Measurements from ENCODE around the gene BACE2.
A peak's percentile ranks its signal among the peaks of the same experiment; 100 is the strongest.

BACE2 gene

DNA sequence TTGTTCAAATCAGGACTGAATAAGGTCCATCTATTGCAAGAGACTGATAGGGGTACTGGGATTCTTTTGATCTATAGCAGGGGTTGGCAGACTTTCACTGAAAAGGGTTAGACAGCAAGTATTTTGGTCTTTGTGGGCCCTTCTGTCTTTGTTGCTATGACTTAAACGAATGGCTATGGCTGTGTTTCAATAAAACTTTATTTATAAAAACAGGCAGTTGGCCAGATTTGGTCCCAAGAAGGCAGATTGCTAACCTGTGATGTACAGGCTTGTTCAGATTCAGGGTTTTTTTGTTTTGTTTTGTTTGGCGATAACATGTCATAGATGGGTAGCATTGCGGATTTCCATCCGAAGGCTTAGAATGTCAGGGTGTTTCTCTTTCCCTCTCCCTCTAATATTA lies 3.9 kb upstream of the BACE2 start:
- Mint-ChIP-seq H3K4me3 (no peak overlapping the region), H3K27ac (no peak overlapping the region), H3K4me1 (peaks cover 2% of the 10 kb centered on the region), H3K36me3 (no peaks in the 10 kb centered on the region), H3K9me3 (no peaks in the 10 kb centered on the region)
- ATAC-seq (no peak), DNase-seq (ENCODE audit: low spot score in 2 of 2) (no peak)

- no peak overlapping the region for H3K27ac Mint-ChIP-seq
- ATAC-seq, result no peak
Measured at GRCh38 chr21:41164981-41165655, 2.8 kb upstream of the BACE2 start.

DNA sequence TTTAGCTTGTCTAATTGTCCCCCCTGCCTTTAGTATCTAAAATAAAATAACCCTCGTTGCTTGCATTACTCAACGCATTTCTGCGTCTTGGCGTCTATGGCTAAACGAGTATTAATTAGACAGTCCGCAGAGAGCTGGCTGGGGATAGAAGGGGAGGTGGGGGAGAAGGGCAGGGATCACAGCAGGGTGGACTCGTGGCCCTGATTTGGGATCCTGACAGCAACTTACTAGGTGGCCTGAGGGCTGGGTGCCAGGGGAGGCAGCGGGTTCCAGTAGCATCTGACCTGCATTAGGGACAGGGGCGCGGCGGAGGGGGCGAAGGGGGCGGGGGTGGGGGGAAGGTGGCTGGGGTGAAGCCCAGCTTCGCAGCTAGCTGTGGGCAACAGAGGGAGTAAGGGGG lies 1.1 kb upstream of the BACE2 start:
- no peak for DNase-seq (ENCODE audit: low spot score in 2 of 2)
- Mint-ChIP-seq H3K36me3 (no peaks in the 10 kb centered on the region), H3K9me3 (no peaks in the 10 kb centered on the region), H3K4me3 (peak overlapping the region; percentile 47), H3K27ac (no peak overlapping the region), H3K4me1 (peaks cover 6% of the 10 kb centered on the region)
- ATAC-seq, result no peak

More at GRCh38 chr21:41164981-41165655, 2.8 kb upstream of the BACE2 start:
- no peaks in the 10 kb centered on the region for H3K36me3 Mint-ChIP-seq
- no peak overlapping the region for H3K4me3 Mint-ChIP-seq
- peaks cover 6% of the 10 kb centered on the region for H3K4me1 Mint-ChIP-seq
- H3K9me3 Mint-ChIP-seq, result no peaks in the 10 kb centered on the region
- no peak for DNase-seq (ENCODE audit: low spot score in 2 of 2)

GRCh38 chr21:41168391-41169257 lies 664 bp downstream of the BACE2 start:
- Mint-ChIP-seq H3K9me3 (no peaks in the 10 kb centered on the region), H3K4me3 (peak overlapping the region; percentile 61), H3K36me3 (no peaks in the 10 kb centered on the region), H3K27ac (no peak overlapping the region), H3K4me1 (peaks cover 6% of the 10 kb centered on the region)
- DNase-seq (ENCODE audit: low spot score in 2 of 2) (no peak), ATAC-seq (no peak)

GRCh38 chr21:41169258-41169576 lies 1.3 kb downstream of the BACE2 start:
- no peaks in the 10 kb centered on the region for H3K9me3 Mint-ChIP-seq
- DNase-seq (ENCODE audit: low spot score in 2 of 2) (no peak), ATAC-seq (no peak)
- H3K36me3 Mint-ChIP-seq, result no peaks in the 10 kb centered on the region
- H3K27ac Mint-ChIP-seq, result no peak overlapping the region
- H3K4me3 Mint-ChIP-seq, result peak overlapping the region; percentile 61
- peaks cover 6% of the 10 kb centered on the region for H3K4me1 Mint-ChIP-seq

DNA sequence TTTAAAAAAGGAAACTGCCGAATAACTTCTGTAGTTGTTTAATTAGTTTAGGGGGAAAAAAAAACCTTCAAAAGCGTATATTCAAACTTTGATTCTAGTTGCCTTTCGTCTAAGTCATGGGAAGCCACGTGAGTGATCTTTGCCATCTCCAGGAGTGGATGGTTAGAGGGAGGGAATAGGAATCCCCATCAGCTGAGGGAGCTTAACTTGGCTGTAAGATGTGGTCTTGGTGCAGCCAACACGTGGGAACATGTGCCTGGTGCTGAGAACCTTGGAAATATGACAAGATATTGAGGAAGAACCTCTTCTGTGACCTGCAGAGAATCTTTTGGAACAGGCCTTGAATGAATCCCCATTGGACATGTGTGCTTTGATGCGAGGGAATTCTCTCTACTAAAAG lies 1.7 kb downstream of the BACE2 start:
- no peaks in the 10 kb centered on the region for H3K9me3 Mint-ChIP-seq
- peaks cover 6% of the 10 kb centered on the region for H3K4me1 Mint-ChIP-seq
- peak overlapping the region; percentile 61 for H3K4me3 Mint-ChIP-seq
- no peak overlapping the region for H3K27ac Mint-ChIP-seq
- ATAC-seq (no peak), DNase-seq (ENCODE audit: low spot score in 2 of 2) (no peak)
- H3K36me3 Mint-ChIP-seq, result no peaks in the 10 kb centered on the region

GRCh38 chr21:41170442-41170841 lies 2.5 kb downstream of the BACE2 start:
- DNase-seq (ENCODE audit: low spot score in 2 of 2) (no peak), ATAC-seq (no peak)
- Mint-ChIP-seq H3K36me3 (no peaks in the 10 kb centered on the region), H3K9me3 (no peaks in the 10 kb centered on the region), H3K4me3 (no peak overlapping the region), H3K27ac (no peak overlapping the region), H3K4me1 (peaks cover 6% of the 10 kb centered on the region)

DNA sequence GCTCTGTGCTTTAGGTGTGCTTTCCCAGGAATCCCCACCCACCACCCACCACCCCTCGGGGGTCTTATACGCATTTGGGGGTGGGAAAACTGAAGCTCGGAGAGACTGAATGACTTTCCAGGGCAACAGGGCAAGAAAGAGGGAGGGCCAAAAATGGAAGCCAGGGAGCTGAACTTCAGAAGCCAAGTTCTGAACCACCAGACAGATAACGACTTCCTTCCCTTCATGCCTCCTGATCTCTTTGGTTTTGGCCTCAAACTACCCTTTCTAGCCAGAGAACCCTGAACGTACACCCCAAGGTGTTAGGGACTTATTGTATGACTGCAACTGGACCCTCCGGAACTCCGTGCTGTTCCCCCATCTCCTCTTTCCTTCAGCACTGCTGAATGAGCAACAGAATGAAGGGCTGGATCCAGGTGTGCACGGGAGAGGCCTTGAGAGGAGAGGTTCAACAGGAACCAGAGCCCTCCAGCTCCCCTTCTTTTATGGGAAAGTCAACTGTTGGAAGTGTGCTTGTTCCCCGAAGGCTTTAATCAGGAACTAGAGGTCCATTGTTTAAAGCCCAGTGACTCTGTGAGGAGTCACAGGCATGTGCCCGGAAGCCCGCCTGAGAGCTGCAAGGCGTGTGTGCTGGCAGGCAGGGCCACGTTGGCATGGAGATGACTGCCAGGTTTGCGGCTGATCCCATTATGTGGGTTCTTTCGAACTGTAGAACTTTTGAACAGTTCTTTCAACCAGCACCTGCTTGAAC lies 3.1 kb downstream of the BACE2 start:
- Mint-ChIP-seq H3K36me3 (no peaks in the 10 kb centered on the region), H3K4me3 (no peak overlapping the region), H3K4me1 (peaks cover 6% of the 10 kb centered on the region), H3K9me3 (no peaks in the 10 kb centered on the region), H3K27ac (no peak overlapping the region)
- DNase-seq (ENCODE audit: low spot score in 2 of 2) (no peak), ATAC-seq (no peak)

GRCh38 chr21:41175080-41175479 lies 7.1 kb downstream of the BACE2 start:
- Mint-ChIP-seq H3K27ac (no peak overlapping the region), H3K9me3 (no peaks in the 10 kb centered on the region), H3K36me3 (no peaks in the 10 kb centered on the region), H3K4me1 (peaks cover 5% of the 10 kb centered on the region), H3K4me3 (no peak overlapping the region)
- DNase-seq (ENCODE audit: low spot score in 2 of 2) (no peak), ATAC-seq (no peak)

- no peak for DNase-seq (ENCODE audit: low spot score in 2 of 2)
- ATAC-seq, result no peak
- H3K4me1 Mint-ChIP-seq, result peaks cover 5% of the 10 kb centered on the region
- no peak overlapping the region for H3K27ac Mint-ChIP-seq
- H3K4me3 Mint-ChIP-seq, result no peak overlapping the region
- no peaks in the 10 kb centered on the region for H3K36me3 Mint-ChIP-seq
- no peaks in the 10 kb centered on the region for H3K9me3 Mint-ChIP-seq
Measured at GRCh38 chr21:41176846-41177245, 8.9 kb downstream of the BACE2 start.

DNA sequence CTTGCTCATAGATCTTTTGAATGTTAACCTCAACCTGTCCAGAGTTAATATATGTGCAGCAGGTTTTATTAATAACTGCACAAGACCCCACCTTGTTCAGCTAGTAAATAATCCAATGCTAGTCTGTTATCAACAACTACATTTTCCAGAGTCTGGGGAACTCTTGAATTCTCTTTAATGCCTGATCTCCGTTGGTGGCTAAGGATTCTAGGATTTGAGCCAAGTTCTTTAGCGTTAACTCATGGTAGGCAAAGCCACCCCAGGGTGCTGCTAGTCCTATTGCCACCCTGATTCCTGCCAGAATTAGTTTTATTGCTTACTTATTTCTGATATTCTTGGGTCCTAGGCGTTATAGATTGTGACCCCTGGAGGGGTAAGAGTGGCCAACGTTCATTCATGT lies 12.8 kb downstream of the BACE2 start:
- peaks cover 3% of the 10 kb centered on the region for H3K9me3 Mint-ChIP-seq
- no peak overlapping the region for H3K4me3 Mint-ChIP-seq
- no peak for DNase-seq (ENCODE audit: low spot score in 2 of 2)
- no peak for ATAC-seq
- peaks cover 5% of the 10 kb centered on the region for H3K4me1 Mint-ChIP-seq
- no peaks in the 10 kb centered on the region for H3K36me3 Mint-ChIP-seq
- H3K27ac Mint-ChIP-seq, result no peak overlapping the region

DNA sequence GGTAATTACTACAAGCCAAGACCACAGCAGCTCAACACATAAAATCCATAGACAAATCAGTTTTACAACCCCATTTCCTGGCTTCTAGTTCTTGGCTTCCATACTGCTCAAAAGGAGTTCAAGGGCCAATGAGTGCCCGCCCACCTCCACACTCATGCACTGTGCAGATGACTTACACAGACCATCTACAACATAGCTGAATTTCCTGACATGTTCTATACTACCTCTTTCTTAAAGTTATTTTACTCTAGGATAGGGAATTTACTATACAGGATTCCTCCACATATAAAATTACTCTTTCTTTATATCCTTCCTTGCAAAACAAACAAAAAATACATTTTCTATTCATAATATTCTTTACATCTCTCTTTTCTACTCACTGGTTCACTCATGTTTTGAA lies 14.6 kb downstream of the BACE2 start:
- no peaks in the 10 kb centered on the region for H3K36me3 Mint-ChIP-seq
- ATAC-seq, result no peak
- no peak overlapping the region for H3K4me3 Mint-ChIP-seq
- no peak for DNase-seq (ENCODE audit: low spot score in 2 of 2)
- peaks cover 5% of the 10 kb centered on the region for H3K4me1 Mint-ChIP-seq
- H3K9me3 Mint-ChIP-seq, result peaks cover 3% of the 10 kb centered on the region
- H3K27ac Mint-ChIP-seq, result no peak overlapping the region

DNA sequence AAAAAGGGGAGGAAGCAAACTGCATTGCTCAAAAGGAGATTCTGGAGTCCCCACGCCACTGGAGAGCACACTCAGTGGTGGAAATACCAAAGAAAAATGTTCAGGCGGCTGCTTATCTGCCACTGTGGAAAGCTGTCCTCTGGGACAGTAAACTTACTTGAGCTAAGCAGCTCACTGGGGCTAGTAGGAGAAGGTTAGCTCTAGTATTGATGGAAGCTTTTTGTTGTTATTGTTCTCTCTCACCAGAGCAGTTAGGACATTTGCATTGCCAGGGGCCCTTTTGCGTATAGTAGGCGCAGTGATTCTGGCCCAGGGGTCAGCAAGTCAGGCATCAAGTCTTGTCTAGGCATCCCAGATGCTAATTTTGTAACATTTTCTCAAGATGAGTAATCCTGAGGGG lies 15.6 kb downstream of the BACE2 start:
- DNase-seq (ENCODE audit: low spot score in 2 of 2) (no peak), ATAC-seq (no peak)
- Mint-ChIP-seq H3K4me3 (no peak overlapping the region), H3K27ac (no peak overlapping the region), H3K36me3 (no peaks in the 10 kb centered on the region), H3K4me1 (peaks cover 4% of the 10 kb centered on the region), H3K9me3 (peaks cover 3% of the 10 kb centered on the region)

DNA sequence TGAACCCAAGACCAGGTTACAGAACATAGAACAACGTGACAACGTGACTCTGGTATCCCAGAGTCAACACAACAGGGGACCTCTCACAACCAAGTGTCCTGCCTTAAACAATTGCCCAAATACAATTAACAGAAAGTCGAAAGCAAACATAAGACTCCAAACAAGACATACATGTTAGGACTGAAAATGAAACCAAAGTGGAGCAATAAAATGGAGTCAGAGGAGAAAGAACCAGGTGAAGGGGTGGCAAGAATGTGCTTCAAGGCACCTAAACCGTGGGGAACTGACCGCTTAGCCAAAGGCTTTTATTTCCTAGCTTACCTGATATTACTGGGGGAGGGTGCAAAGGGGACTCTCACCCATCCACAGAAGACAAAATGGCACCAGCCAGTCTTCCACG lies 17.8 kb downstream of the BACE2 start:
- DNase-seq (ENCODE audit: low spot score in 2 of 2) (no peak), ATAC-seq (no peak)
- no peak overlapping the region for H3K27ac Mint-ChIP-seq
- H3K4me1 Mint-ChIP-seq, result no peaks in the 10 kb centered on the region
- no peaks in the 10 kb centered on the region for H3K36me3 Mint-ChIP-seq
- H3K9me3 Mint-ChIP-seq, result peaks cover 3% of the 10 kb centered on the region
- no peak overlapping the region for H3K4me3 Mint-ChIP-seq

DNA sequence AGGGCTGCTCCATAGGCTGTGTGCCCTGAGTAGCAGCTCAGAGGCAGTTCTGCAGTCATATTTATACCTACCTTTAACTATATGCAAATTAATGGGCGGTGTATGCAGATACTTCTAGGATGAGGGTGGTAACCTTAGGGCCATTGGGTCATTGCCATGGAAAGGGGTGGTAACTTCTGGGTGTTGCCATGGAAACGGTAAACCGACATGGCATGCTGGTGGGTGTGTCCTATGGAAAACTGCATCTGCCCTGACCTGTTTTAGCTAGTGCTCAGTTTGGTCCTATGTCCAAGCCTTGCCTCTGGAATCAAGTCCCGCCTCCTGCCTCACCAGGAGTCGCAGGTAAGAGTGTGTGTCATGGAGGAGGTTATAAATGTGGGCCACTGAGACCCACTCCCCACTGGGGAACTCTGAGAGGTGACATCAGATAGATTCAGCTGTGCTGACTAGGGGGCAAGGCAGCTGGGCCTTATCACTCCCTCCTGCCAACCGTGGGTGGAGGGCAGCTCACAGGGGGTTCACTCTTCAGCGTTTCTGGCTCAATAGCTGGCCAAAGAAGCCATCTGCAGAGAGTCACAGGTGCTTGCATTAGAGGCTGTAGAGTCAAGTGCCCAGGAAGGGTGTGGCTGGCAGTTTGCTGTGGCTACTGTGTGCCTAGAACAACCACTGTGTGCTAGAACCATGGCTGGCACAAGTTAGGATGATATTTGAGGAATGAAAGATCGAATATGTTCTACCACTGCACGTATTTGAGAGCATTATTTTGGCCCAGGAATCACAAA lies 19.0 kb downstream of the BACE2 start:
- peaks cover 3% of the 10 kb centered on the region for H3K9me3 Mint-ChIP-seq
- no peaks in the 10 kb centered on the region for H3K4me1 Mint-ChIP-seq
- DNase-seq (ENCODE audit: low spot score in 2 of 2) (no peak), ATAC-seq (peak; percentile 11)
- H3K36me3 Mint-ChIP-seq, result no peaks in the 10 kb centered on the region
- H3K27ac Mint-ChIP-seq, result no peak overlapping the region
- H3K4me3 Mint-ChIP-seq, result no peak overlapping the region
